Right lobe of liver (tissue), 4 donors: ENCODE results near the gene IGFBP2.

Source experiments
- POLR2A ChIP-seq: fragments of 450-650 bp; IDR thresholded peaks from one replicate; pipeline ENCODE4 v1.6.1; 2017; ENCODE audit warnings: antibody characterized with exemption, mild to moderate bottlenecking
- TF ChIP-seq, protein P1 (sequence below), 4 donors: fragments of 200-600 bp in 3 of 4; fragments of 450-650 bp in 1 of 4; IDR thresholded peaks; one replicate each; pipeline versions ENCODE4 v1.5.1 to v1.8.0; 2016 to 2022; ENCODE audit warnings: antibody characterized with exemption in 4 of 4, mild to moderate bottlenecking in 2 of 4
- donor health status: DM: no; HTN: no; CAD: no.
- donor health status: DM: no; HTN: no; CAD: no.
- donor health status: DM: no; HTN: yes; CAD: no.

DNA sequence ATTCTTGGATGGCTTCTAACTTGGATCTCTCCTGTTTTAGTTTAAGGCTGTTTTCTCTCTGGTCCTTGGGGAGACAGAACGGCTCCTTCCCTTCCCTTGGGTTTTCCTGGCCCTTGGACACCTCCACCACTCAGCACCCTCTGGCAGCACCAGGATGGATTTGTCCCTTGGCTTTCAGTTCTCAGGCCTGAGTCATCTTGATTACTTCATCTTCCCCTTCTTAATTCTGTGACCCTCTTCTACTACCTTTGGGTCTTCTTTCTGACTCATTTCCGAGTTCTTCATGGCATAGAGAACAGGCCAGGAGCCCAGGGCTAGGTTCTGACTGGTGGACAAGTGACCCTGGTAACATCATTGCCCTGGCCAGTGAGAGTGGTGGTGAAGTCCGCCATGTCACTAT is 14.9 kb downstream of the IGFBP2 start:
- no peak for TF ChIP-seq POLR2A
- TF ChIP-seq, protein P1, sequence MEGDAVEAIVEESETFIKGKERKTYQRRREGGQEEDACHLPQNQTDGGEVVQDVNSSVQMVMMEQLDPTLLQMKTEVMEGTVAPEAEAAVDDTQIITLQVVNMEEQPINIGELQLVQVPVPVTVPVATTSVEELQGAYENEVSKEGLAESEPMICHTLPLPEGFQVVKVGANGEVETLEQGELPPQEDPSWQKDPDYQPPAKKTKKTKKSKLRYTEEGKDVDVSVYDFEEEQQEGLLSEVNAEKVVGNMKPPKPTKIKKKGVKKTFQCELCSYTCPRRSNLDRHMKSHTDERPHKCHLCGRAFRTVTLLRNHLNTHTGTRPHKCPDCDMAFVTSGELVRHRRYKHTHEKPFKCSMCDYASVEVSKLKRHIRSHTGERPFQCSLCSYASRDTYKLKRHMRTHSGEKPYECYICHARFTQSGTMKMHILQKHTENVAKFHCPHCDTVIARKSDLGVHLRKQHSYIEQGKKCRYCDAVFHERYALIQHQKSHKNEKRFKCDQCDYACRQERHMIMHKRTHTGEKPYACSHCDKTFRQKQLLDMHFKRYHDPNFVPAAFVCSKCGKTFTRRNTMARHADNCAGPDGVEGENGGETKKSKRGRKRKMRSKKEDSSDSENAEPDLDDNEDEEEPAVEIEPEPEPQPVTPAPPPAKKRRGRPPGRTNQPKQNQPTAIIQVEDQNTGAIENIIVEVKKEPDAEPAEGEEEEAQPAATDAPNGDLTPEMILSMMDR (IDR thresholded peaks at IDR 0.05): no peak
